GM20000 (cell line): Measurements from ENCODE around the gene TFPT.

Experiments
- DNase-seq: peaks from one replicate; pipeline ENCODE4 v3.0.0; 2012; ENCODE audit warnings: low spot score
- TF ChIP-seq, protein P1 (sequence below): IDR thresholded peaks from 2 replicates; pipeline ENCODE4 v1.5.1; 2012; ENCODE audit warnings: mild to moderate bottlenecking, control low read depth; ENCODE audit errors: extremely low read depth, missing control alignments

The TFPT gene

DNA sequence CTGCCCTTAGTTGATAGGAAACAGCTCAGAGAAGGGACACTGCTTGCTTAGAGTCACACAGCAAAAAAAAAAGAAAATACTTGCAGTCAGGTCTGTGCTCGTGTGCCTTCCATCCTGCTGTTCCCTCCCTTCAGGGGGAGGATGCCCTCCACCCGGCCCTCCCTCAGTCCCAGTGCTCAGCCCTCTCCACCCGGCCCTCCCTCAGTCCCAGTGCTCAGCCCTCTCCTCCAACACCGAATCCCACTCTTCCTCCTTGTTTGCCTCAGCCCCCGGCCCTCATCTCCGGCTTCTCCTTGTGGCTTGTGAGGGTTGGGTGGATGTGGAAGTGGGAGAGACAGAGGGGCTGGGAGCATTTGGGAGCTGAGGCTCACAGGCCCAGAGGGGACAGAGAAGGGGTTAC, 5.8 kb downstream of the TFPT start:
- TF ChIP-seq, protein P1, sequence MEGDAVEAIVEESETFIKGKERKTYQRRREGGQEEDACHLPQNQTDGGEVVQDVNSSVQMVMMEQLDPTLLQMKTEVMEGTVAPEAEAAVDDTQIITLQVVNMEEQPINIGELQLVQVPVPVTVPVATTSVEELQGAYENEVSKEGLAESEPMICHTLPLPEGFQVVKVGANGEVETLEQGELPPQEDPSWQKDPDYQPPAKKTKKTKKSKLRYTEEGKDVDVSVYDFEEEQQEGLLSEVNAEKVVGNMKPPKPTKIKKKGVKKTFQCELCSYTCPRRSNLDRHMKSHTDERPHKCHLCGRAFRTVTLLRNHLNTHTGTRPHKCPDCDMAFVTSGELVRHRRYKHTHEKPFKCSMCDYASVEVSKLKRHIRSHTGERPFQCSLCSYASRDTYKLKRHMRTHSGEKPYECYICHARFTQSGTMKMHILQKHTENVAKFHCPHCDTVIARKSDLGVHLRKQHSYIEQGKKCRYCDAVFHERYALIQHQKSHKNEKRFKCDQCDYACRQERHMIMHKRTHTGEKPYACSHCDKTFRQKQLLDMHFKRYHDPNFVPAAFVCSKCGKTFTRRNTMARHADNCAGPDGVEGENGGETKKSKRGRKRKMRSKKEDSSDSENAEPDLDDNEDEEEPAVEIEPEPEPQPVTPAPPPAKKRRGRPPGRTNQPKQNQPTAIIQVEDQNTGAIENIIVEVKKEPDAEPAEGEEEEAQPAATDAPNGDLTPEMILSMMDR: no peak
- no peak for DNase-seq

DNA sequence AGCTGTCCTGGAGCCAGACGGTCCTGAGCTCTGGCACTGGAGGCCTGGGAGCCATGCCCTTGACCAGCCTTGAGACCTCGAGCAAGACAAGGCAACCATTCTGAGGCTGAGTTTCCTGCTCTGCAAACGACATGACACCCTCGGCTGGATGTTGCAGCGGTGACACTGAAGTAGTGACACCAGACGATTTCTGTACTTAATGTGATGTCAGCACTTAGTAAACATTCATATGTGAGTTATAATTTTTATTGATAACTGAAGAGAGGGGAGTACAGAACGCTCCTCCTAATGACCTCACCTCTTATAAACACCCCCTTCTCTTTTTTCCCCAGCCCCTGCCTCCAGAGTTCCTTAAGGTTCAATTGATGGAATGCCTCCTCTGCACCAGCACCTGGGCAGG, 7.0 kb downstream of the TFPT start:
- TF ChIP-seq, protein P1: no peak
- DNase-seq: no peak

DNA sequence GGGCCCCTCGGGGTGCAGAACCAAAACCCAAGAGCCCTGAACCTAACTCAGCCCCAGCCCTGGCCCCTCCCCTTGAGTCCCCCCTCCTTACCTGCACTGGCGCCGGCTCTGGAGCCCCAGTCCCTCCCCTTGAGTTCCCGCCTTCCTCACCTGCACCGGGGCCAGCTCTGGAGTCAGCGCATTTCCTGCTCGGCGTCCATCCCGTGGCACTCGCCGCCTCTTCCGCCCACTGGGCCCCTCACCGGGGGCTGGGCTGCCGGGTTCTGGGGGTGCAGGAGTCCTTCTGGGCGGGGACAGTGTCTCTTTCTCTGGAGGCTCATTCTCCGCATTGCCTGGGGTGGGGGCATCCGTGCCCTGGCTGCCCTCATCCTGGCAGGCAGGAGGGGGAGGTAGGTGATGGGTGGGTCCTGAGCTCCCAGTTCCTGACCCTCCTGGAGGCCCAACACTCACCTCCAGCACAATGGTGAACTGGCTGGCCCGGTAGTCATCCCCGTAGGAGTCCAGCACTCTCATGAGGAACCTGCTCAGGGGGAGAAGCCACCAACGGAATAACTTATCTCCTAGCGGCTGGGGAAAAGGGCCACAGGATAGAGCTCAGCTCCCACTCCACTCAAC, 7.5 kb downstream of the TFPT start:
- no peak for DNase-seq
- TF ChIP-seq, protein P1: no peak

DNA sequence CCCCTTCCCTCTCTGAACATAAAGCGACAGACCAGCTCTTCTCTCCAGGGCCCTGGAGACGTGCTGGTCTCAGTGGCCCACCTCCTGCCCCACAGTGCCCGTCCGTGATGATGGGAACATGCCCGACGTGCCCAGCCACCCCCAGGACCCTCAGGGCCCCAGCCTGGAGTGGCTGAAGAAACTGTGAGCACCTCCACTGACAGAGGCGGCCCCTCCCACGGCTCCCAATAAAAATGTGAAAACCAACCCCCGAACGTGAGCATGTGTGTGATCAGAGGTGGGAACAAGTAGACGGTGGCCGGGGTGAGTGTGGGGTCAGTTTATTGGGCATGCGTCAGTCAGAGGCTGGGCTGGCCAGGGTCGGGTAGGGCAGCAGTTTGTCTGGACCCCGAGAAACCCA, 8.7 kb downstream of the TFPT start:
- no peak for DNase-seq
- TF ChIP-seq, protein P1: no peak

DNA sequence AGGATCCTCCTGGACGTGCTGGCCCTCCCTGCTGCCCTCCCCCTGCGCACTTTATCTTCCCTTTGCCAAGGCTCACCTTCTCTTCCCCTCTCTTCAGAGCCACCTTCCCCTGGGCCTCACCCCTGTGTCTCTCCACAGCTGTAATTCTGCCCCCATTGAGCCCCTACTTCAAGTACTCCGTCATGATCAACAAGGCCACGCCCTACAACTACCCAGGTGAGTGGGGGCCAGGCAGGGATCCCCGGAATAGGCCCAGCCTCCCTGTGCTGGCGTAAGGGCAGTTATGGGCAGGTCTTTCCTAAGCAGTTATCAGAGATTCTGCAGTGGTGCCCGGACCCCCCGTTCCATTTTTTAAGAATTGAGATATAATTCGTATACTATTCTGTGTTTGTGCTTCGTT, 9.7 kb downstream of the TFPT start:
- no peak for DNase-seq
- TF ChIP-seq, protein P1: no peak

DNA sequence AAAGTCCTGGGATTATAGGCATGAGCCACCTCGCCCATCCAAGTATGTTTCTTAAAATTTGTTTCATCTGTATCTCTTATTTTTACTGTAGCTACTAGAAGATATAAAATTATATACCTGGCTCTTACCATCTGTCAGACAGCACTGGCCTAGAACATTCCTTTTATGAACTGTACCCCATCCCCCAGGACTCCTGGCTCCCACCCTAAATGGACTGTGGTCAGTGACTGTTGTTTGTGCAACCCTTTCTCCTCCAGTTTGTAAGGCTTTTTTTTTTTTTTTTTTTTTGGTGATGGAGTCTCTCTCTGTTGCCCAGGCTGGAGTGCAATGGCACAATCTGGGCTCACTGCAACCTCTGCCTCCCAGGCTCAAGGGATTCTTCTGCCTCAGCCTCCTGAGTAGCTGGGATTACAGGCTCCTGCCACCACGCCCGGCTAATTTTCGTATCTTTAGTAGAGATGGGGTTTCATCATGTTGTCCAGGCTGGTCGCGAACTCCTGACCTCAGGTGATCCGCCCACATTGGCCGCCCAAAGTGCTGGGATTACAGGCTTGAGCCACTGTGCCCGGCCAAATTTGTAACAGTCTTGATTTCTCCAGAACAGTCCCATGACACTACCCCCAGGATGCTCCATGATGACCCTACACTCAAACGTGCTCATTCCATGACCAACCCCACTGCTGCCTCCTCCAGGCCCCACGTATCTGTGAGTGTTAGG, 10.3 kb downstream of the TFPT start:
- TF ChIP-seq, protein P1: no peak
- no peak for DNase-seq

DNA sequence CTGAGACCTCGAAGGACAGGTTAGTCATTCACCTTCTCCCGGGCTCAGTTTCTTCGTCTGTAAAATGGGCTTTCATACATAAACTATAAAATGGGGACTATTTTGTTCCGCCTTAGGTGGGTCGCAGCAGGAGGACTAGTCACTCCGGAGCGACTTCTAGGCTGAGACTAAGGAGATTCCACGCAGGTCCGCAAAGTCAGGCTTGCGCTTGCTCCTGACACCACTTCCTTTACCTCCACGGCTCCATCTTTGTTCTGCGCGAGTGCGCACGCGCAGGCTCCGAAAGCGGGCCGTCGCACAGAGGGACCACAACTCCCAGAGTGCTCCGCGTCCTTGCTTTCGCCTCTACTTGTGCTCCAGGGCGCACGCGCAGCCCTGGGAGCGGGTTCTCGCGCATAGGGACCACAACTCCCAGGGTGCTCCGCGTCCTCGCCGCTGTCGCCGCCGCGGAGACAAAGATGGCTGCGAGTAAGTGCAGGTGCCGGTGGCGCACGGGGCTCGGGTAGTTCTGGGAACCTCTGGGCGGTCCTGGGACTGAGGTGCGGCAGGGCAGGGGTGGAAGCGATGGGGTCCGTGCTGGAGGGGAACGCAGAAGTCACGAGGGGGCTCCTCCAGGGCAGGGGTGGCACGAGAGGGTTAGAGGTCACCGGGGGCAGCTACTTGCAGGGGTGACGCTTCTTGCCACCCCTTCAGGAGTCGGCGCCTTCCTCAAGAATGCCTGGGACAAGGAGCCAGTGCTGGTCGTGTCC, 12.9 kb downstream of the TFPT start, which contains the start of gene NDUFA3:
Gene NDUFA3, plus strand, starts transcription at position 435 of the 749 bp plus-strand sequence. Its CDS starts 24 bp downstream, at position 459.
- peak; percentile 99 for DNase-seq
- TF ChIP-seq, protein P1: no peak
